HG03159 (cell line): ENCODE results near the gene PCK1.

Source experiments
- ATAC-seq: cut with Tn5 transposase; IDR thresholded peaks from one replicate; pipeline ENCODE4 v1.9.1; 2021; ENCODE audit warnings: mild to moderate bottlenecking, moderate library complexity; ENCODE audit not compliant: unreplicated experiment

Gene PCK1

DNA sequence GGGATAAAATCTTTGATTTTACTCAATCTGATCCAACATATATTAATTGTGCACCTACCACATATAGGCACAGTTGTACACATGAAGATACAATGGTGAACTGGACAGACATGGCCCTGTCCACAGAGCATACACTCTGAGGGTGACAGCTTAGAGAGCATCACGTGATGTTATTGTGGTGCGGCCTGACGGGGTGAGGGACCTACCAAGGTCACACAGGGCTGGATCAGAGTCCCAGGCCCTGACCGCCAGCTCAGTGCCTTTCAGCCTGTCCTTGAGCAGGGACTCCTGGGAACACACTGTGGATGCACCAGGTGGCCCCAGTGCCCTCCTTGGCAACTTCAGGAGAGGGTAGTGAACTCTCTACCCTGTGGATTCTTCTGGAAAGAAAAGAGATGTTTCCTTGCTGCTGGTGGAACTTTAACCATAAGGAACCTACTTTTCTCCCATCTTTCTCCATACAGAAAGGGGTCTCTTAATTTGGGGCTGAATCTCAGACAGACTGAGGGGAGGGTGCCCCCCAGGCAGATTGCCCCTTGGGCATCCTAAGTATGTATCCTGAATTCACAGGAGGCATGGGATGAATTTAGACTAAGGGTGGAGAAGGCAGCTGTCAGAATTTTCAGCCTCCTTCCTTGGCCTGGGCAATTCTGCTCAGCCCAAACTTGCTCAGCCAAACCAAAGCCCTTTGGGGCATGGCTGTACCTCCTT lies 26.5 kb downstream of the PCK1 start:
- no peak for ATAC-seq

- no peak for ATAC-seq
Observed at GRCh38 chr20:57587989-57588377, 27.1 kb downstream of the PCK1 start.

GRCh38 chr20:57588596-57588995 lies 27.7 kb downstream of the PCK1 start:
- ATAC-seq: no peak

- no peak for ATAC-seq
Observed at GRCh38 chr20:57589123-57589727, 28.3 kb downstream of the PCK1 start.

- no peak for ATAC-seq
Observed at GRCh38 chr20:57589728-57590484, 29.0 kb downstream of the PCK1 start.

GRCh38 chr20:57590485-57591288 lies 29.8 kb downstream of the PCK1 start:
- no peak for ATAC-seq

- ATAC-seq: no peak
Observed at GRCh38 chr20:57591289-57592229, 30.6 kb downstream of the PCK1 start.

DNA sequence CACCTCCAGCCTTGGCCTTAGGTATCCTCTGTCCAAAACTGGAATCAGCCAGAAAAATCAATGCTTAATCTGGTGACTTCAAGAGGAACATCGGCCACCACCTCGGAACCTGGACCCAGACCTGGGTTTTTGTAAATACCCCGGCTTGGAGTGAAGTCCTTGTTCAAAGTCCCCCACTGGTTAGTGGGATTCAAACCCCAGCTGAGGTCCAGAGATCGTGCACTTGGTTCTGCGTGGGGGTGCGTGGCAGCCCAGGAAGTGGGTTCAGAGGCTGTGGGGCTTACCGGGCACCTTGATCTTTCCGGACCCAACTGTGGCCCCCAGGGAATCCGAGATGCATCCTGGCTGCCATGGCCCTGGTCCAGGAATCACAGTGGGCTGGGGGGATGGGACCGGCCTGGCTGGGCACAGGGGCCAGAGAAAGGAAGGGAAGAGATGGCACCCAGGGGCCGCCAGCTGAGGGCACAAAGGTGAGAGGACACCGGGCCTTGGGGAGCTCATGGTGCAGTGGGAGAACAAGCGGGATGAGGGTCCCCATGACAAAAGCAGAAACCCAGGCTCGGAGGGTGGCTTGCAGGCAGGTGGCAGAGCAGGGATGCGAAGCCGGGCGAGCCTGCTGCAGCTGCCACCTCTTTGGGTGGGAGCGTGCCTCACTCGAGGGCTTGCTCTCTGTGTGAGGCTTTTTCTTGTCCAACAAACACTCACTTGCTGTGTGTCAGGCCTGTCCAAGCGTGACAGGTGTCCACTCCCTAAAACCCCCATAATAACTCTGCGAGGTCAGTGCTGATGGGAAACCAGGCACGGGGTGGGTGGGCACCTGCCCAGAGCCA lies 31.6 kb downstream of the PCK1 start:
- no peak for ATAC-seq

- no peak for ATAC-seq
Observed at GRCh38 chr20:57593134-57593886, 32.4 kb downstream of the PCK1 start.

GRCh38 chr20:57594092-57594951 lies 33.4 kb downstream of the PCK1 start:
- ATAC-seq: no peak

GRCh38 chr20:57595041-57596030 lies 34.4 kb downstream of the PCK1 start:
- no peak for ATAC-seq

- no peak for ATAC-seq
Observed at GRCh38 chr20:57596358-57596757, 35.4 kb downstream of the PCK1 start.

DNA sequence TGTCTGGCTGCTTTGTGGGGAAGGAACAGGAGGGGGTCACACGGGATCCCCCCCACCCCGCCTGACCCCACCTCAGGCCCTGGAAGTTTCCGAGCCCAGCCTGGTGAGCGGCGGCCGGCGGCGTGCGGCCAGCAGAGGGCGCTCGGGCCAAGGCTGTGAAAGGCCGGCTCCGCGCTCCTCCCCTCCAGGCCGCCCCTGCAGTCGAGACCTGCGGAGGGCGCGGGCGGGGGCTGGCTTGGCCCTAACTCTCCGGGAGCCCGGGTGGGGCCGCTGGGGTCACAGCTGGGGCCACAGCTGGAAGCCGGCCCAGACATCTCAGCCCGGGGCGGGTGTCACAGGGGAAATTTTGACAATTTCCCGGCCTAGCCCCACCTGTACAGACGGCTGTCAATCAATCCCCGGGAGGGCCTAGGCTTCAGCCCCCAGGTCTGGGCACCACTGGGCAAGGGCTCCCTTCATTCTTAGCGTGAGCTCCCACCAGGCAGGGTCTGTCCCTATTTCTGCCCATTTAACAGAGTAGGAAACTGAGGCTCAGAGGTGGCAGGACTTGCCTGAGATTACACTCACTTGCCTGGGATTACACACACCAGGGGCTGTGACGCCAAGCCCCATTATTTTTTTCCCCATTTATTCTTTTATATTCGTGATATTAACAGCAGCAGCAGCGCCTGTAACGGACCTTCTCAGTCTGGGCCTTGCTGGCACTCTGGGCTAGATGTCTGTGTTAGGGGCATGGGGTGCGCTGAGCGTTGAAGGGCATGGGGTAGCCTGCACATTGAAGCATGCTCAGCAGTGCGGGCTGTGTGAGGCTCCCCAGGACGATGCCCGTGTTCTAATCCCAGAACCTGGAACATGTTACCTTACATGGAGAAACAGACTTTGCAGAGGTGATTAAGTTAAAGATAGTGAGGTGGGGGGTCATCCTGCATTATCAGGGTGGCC lies 36.4 kb downstream of the PCK1 start:
- ATAC-seq: no peak

DNA sequence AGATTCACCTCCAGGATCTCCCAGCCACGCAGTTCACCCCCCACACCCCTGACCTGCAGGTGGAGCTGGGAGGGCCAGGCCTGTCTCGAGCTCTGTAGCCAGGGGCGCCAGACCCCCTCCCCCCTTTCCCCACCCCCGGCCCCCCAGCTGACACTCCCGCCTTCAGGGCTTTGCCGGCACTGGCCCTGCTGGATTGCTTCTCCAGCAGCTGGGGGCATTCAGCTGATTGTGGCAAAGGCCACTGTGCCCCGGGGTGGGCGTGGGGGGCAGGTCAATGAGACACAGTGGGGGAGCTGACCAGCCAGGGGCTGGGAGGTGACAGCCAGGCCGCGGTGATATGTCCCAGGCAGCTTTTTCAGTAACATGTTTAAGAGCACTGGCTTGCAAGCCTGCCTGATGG lies 37.1 kb downstream of the PCK1 start:
- ATAC-seq: no peak

DNA sequence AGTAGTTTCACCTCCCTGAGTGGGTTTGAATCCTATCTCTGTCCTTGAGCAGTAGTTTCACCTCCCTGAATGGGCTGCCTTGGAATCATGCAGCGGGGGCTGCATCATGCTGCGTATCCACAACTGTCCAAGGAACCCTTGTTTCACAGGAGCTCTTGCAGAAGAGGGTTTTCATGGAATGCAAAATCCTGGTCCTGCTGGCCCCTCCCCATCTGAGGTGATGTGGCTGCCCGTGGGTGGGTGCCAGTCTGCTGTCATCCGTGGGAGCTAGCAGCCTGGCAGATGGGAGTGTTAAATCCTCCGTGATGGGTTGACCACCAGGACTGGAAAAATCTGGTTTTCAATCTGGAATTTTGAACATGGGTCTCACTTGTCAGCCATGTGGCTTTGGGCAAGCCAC lies 37.6 kb downstream of the PCK1 start:
- ATAC-seq: no peak
